GM19023 (cell line): ENCODE data around the gene LRRC3B.
A peak's percentile ranks its signal among the peaks of the same experiment; 100 is the strongest.

Source experiments
- ATAC-seq: cut with Tn5 transposase; IDR thresholded peaks from one replicate; pipeline ENCODE4 v1.9.1; 2021; ENCODE audit warnings: mild to moderate bottlenecking, moderate library complexity; ENCODE audit not compliant: unreplicated experiment

LRRC3B gene

GRCh38 chr3:26704736-26705135 is 82.2 kb downstream of the LRRC3B start:
- no peak for ATAC-seq

DNA sequence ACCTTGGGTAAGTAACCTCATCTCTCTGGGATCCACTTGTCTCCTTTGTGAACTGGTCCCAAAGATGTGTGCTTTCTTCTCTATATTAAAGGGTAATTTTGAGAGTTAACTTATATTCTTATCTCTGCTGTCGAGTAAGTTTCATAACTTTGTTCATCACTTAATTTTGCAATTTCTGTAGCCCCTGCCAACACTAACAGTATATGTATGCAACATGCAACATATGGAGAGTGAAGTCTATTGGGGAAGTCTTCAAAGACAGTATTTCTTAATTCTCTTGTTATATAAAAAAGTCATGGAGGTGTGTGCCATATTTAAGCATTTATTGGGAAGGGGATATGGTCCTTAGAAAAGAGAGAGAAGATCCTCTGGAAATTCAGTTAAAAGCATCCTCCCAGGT is 85.9 kb downstream of the LRRC3B start:
- no peak for ATAC-seq

- ATAC-seq: peak; percentile 88
Observed at GRCh38 chr3:26712211-26713026, 89.8 kb downstream of the LRRC3B start.

DNA sequence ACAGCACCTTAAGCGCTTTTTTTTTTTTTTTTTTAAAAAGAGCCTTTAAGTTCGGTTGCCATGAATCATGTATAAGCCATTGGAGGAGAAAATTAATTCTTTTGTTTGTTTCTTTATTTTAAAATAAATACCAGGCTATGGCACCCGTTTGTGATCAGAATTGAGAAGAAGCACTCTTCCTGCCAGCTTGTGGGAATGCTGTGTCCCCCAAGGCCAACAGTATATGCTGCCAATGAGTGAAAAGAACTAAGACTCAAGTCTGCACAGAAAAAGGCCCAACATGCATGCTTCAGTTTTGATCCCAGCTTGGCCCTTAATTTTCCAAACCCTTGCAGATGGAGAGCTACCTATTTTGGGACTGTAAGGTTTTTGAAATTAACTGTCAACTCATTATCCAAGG is 90.5 kb downstream of the LRRC3B start:
- ATAC-seq: no peak

DNA sequence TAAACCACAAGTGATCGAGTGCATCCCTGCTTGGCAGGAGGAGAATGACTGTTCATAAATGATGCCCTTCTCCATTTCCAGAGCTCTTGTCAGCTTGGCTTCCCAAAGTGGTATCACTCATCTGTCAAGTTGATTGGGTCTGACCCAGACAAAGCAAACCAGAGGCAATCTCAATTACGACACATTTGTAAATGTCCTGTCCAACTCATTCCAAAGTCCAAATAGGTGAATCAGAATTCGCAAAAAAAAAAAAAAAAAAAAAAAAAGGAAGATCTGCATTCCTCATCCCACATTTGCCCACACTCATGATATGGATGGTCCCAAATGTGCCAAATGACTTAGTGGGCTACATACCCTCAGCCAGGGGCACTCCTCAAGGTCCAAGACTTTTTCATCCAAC is 91.9 kb downstream of the LRRC3B start:
- no peak for ATAC-seq

DNA sequence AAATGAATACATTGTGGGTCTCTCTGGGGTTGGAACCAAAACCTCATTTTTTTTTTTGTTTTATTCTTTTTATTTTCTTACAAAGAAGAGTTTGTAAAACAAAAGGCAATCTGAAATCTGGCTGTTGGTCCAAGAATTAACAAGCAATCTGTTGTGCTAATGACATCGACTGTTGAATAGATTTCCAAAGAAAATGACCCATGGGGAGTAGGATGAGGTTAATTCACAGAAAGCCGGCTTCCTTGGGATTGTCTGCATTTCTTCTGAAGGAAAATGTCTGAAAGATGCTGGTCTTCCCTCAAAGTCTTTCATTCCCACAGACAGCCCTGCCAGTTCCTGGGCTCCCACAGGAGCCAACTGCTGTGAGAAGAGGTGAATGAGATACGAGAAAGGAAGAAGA is 92.9 kb downstream of the LRRC3B start:
- ATAC-seq: no peak

- ATAC-seq: no peak
Observed at GRCh38 chr3:26718315-26718714, 95.7 kb downstream of the LRRC3B start.

DNA sequence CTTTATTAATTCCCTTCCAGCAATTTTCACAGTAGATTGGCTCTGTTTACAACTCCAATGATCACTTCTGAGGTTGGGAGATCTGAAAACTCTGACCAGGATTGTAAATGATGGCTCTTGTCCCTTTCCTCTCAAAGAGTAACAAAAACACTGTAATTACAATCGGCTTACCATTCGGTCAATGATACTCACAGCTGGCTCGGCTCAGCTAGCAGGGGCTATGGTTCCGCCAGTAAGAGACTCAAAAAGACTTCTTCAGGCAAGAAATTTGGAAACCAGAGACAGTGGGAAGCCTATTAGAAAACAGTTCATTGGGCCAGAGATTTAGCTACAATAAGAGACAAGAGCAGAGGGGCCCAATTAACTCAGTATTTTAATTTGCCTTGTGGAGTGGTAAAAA is 96.6 kb downstream of the LRRC3B start:
- ATAC-seq: no peak

DNA sequence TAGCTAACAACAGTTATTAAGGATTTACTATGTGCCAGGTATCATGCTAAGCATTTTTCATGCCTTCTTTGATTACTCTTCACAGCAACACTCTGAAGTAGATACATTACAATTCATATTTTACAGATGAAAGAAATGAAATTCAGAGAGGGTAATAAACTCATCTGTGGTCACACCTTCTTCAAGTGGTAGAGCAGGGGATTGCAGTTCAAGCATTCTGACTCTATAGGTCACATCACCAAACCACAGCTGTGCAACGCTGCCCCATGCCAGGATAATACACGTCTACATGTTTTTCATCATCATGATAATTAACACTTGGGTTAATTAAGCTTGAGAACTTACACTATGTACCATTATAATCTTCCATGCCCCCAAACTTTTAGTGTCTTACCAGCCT is 98.5 kb downstream of the LRRC3B start:
- ATAC-seq: no peak

GRCh38 chr3:26731843-26732242 is 109.3 kb downstream of the LRRC3B start:
- ATAC-seq: no peak

DNA sequence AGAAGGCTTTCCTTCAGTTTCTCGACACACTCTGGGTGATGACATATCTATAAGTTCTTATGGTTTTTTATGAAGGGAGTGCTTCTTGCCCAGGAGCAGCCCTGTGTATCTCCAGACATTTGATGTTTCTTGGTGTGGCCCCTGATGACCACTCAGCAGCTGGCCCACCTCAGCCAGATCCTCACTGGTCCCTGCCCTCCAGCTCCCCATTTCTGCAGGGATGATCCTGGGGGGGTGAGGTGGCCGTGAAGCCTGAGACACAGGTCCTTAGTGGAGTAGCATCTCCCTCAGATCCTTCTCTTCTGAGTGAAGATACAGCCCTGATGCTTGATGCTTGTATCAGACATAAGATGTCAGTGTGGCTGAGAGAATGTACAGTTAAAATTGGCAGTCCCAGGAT is 127.7 kb downstream of the LRRC3B start:
- ATAC-seq: no peak

DNA sequence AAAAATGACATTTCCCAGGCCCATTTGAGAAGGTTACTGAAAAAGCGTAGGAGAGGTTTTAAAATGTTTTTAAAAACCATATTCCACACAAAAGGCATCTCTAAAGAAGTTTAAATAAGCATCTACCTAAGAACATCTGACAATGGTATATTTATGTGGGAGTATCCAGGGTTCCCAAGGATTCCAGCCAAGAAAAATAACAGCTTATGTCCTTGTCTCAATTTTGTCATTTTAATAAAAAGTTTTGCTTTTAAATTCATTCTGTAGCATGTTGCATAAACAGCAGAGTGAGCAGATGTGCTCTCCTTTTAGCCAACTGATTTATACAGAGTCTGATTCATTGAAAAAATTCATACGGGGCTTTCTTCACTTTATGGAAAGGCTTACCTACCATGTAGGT is 129.9 kb downstream of the LRRC3B start:
- no peak for ATAC-seq

DNA sequence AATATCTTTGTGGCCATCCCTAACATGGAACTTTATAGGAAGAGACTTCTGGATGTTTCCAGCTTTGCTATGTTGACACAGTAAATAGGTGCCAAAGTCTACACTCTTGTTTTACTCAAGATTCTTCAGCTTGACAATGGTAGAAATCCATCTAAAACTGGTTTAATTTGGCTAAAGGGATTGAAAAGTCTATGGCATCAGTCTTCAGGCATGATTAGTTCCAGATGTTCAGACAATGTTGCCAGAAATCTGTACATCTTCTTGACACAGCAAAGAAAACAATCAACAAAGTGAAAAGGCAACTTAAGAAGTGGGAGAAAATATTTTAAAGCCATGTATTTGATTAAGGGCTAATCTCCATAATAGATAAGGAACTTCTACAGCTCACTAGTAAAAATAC is 130.5 kb downstream of the LRRC3B start:
- ATAC-seq: no peak

DNA sequence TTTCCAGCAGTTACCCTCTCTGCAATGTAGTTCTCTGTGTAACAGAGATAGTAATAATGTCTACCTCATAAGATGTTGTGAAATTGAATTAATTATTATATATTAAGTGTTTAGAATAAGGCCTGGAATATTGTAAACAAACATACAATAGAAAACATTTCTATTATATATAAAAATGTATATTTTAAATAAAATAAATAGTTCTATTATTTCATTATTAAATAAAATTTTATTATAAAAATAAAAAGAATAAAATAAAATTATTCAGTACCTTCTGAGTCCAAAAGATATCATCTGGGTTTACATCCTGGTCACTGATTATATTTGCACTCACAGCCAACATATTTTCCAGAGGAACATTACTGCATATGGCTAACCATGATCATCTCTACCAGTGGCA is 135.4 kb downstream of the LRRC3B start:
- ATAC-seq: no peak
